ENCODE results near the gene SORCS2.

SORCS2 gene

GRCh38 chr4:7282786-7283440, 90.6 kb downstream of the SORCS2 start:
- DNase-seq (no peak), ATAC-seq (ENCODE audit: insufficient read depth, low read depth) (no peak)
- Histone ChIP-seq H3K79me2 (ENCODE audit: insufficient read depth, low read length) (no peaks in the 10 kb centered on the region), H3K4me2 (ENCODE audit: insufficient read depth, low read length) (no peak overlapping the region), H3K36me3 (ENCODE audit: insufficient read depth, low read length) (no peaks in the 10 kb centered on the region), H3K9ac (ENCODE audit: low read depth, low read length) (no peak overlapping the region), H4K20me1 (ENCODE audit: insufficient read depth, low read length) (peaks cover 8% of the 10 kb centered on the region; the same call in 1 of the 2 replicates), H2AFZ (ENCODE audit: low read depth, low read length) (no peak overlapping the region), H3K27ac (ENCODE audit: low read length) (no peak overlapping the region), H3K4me1 (ENCODE audit: insufficient read depth, low read length) (no peaks in the 10 kb centered on the region), H3K4me3 (ENCODE audit: low read depth in 1 of 2, low read length in 2 of 2) (no peak overlapping the region), H3K9me3 (ENCODE audit: insufficient read depth, low read length, severe bottlenecking) (no peaks in the 10 kb centered on the region), H3K27me3 (ENCODE audit: insufficient read depth, low read length, poor library complexity) (no peaks in the 10 kb centered on the region)
- no peak for TF ChIP-seq EZH2 (IDR thresholded peaks at IDR 0.05; ENCODE audit: borderline replicate concordance, low read depth, low read length, severe bottlenecking)
- TF ChIP-seq CTCF (IDR thresholded peaks at IDR 0.05; ENCODE audit: borderline replicate concordance, extremely low read depth, low read length, poor library complexity, severe bottlenecking), result no peak

- Histone ChIP-seq H3K4me2 (ENCODE audit: insufficient read depth, low read length) (no peak overlapping the region), H3K4me3 (ENCODE audit: low read depth in 1 of 2, low read length in 2 of 2) (no peak overlapping the region), H2AFZ (ENCODE audit: low read depth, low read length) (no peak overlapping the region), H3K27me3 (ENCODE audit: insufficient read depth, low read length, poor library complexity) (no peaks in the 10 kb centered on the region), H3K27ac (ENCODE audit: low read length) (no peak overlapping the region), H3K9ac (ENCODE audit: low read depth, low read length) (no peak overlapping the region), H3K4me1 (ENCODE audit: insufficient read depth, low read length) (no peaks in the 10 kb centered on the region), H3K79me2 (ENCODE audit: insufficient read depth, low read length) (no peaks in the 10 kb centered on the region), H3K9me3 (ENCODE audit: insufficient read depth, low read length, severe bottlenecking) (no peaks in the 10 kb centered on the region), H4K20me1 (ENCODE audit: insufficient read depth, low read length) (peaks cover 9% of the 10 kb centered on the region), H3K36me3 (ENCODE audit: insufficient read depth, low read length) (no peaks in the 10 kb centered on the region)
- DNase-seq, result no peak
- TF ChIP-seq EZH2 (IDR thresholded peaks at IDR 0.05; ENCODE audit: borderline replicate concordance, low read depth, low read length, severe bottlenecking) (no peak), CTCF (IDR thresholded peaks at IDR 0.05; ENCODE audit: borderline replicate concordance, extremely low read depth, low read length, poor library complexity, severe bottlenecking) (no peak)
- no peak for ATAC-seq (ENCODE audit: insufficient read depth, low read depth)
Observed at GRCh38 chr4:7285244-7286094, 93.1 kb downstream of the SORCS2 start.

- no peaks in the 10 kb centered on the region for H3K9me3 ChIP-seq (ENCODE audit: insufficient read depth, low read length, severe bottlenecking)
- no peak overlapping the region for H3K27ac ChIP-seq (ENCODE audit: low read length)
- no peak overlapping the region for H3K4me3 ChIP-seq (ENCODE audit: low read depth in 1 of 2, low read length in 2 of 2)
- DNase-seq (no peak), ATAC-seq (ENCODE audit: insufficient read depth, low read depth) (no peak)
- peaks cover 9% of the 10 kb centered on the region for H4K20me1 ChIP-seq (ENCODE audit: insufficient read depth, low read length)
- no peaks in the 10 kb centered on the region for H3K4me1 ChIP-seq (ENCODE audit: insufficient read depth, low read length)
- no peak overlapping the region; the same call in 1 of the 2 replicates for H3K9ac ChIP-seq (ENCODE audit: low read depth, low read length)
- TF ChIP-seq CTCF (IDR thresholded peaks at IDR 0.05; ENCODE audit: borderline replicate concordance, extremely low read depth, low read length, poor library complexity, severe bottlenecking) (no peak), EZH2 (IDR thresholded peaks at IDR 0.05; ENCODE audit: borderline replicate concordance, low read depth, low read length, severe bottlenecking) (no peak)
- H3K36me3 ChIP-seq (ENCODE audit: insufficient read depth, low read length), result no peaks in the 10 kb centered on the region
- H3K4me2 ChIP-seq (ENCODE audit: insufficient read depth, low read length), result no peak overlapping the region
- no peaks in the 10 kb centered on the region for H3K79me2 ChIP-seq (ENCODE audit: insufficient read depth, low read length)
- H2AFZ ChIP-seq (ENCODE audit: low read depth, low read length), result no peak overlapping the region
- H3K27me3 ChIP-seq (ENCODE audit: insufficient read depth, low read length, poor library complexity), result no peaks in the 10 kb centered on the region
Observed at GRCh38 chr4:7286170-7286569, 93.8 kb downstream of the SORCS2 start.
